Measurements from ENCODE around the gene ZNRD2.

- TF ChIP-seq CTCF (IDR thresholded peaks at IDR 0.05; ENCODE audit: insufficient read depth, low read depth, low read length) (no peak), EZH2 (IDR thresholded peaks at IDR 0.05; ENCODE audit: insufficient read depth, low read length) (no peak)
These were observed 16.0 kb upstream of the ZNRD2 start for GRCh38 chr11:65554057-65554818.

All from astrocyte (in vitro differentiated cells and primary cell).